ENCODE data around the gene ZBTB2. TPM values are rescaled to one million over a fixed set of nuclear protein-coding genes. Genes with fewer than 3 reads are reported as not detected.

Gene ZBTB2
- total and polyA plus RNA-seq, 2 of the 4 experiments (the other 2 are of a cell fraction) = 11.8 to 17.7 TPM

- no peak overlapping the region for H2BK20ac ChIP-seq (ENCODE audit: low read depth, low read length)
- H2BK120ac ChIP-seq (ENCODE audit: low read depth, low read length) = no peak overlapping the region
- no peak overlapping the region for H2BK15ac ChIP-seq (ENCODE audit: low read depth, low read length)
- H2AFZ ChIP-seq (replicated peaks; ENCODE audit: low read length, poor library complexity) = no peak overlapping the region
- no peak overlapping the region for H2BK5ac ChIP-seq (ENCODE audit: low read depth, low read length, poor library complexity, severe bottlenecking)
- H4K8ac ChIP-seq (ENCODE audit: low read depth in 2 of 2, low read length in 2 of 2) = no peak overlapping the region
- H3K9ac ChIP-seq (ENCODE audit: low read depth, low read length) = no peak overlapping the region
- H3K9me3 ChIP-seq (ENCODE audit: control insufficient read depth, insufficient read depth, low read length) = no peaks in the 10 kb centered on the region
- in situ Hi-C loops (cut with MboI; ENCODE audit: low sequenced_read_pairs) (loop anchor here (25.0 kb wide), 1 partner anchor 927 kb away; no protein-coding TSS in a partner anchor), intact Hi-C loops (cut with micrococcal nuclease) (loop anchor here (5.0 kb wide), 1 partner anchor 922 kb away; no protein-coding TSS in a partner anchor), dilution Hi-C loops (cut with HindIII; ENCODE audit: low sequenced_read_pairs, unreplicated experiment) (no loop called here)
- POLR2A ChIA-PET (ENCODE audit: unreplicated experiment) = no interaction called here
- H3K56ac ChIP-seq (ENCODE audit: extremely low read depth, insufficient read depth, low read length) = no peak overlapping the region
- no CpG with 5 or more reads among the region's 4 CpGs for WGBS, 2 experiments (ENCODE audit: extremely low coverage in 2 of 2, insufficient read length in 1 of 2)
- no peak overlapping the region for H3K27ac ChIP-seq (ENCODE audit: insufficient read depth, low read length)
- no peak overlapping the region for H2AK9ac ChIP-seq (replicated peaks; ENCODE audit: low read depth, low read length, poor library complexity)
- H3K9me1 ChIP-seq (ENCODE audit: insufficient read depth, low read length) = no peaks in the 10 kb centered on the region
- no peak overlapping the region for H3K14ac ChIP-seq (replicated peaks; ENCODE audit: low read depth, low read length)
- no peak overlapping the region for H3K4me3 ChIP-seq (ENCODE audit: insufficient read depth, low read depth, low read length)
- no TSS peak for BruUV-seq (replicated peaks)
- TF ChIP-seq MXI1 (IDR thresholded peaks at IDR 0.05; ENCODE audit: borderline replicate concordance, low read depth, low read length) = no peak
- no peak for TF ChIP-seq MAFK (IDR thresholded peaks at IDR 0.05; ENCODE audit: low read depth, low read length)
- TF ChIP-seq CHD1 (IDR thresholded peaks at IDR 0.05; ENCODE audit: low read depth, low read length) = no peak
- no peak for TF ChIP-seq BHLHE40 (IDR thresholded peaks at IDR 0.05; ENCODE audit: low read depth, low read length)
- no peak for TF ChIP-seq SMC3 (IDR thresholded peaks at IDR 0.05; ENCODE audit: low read depth, low read length)
- no peak for TF ChIP-seq CEBPB (IDR thresholded peaks at IDR 0.05; ENCODE audit: low read depth, low read length)
- no peak overlapping the region for H3K4me2 ChIP-seq (ENCODE audit: low read depth, low read length)
- H3K4ac ChIP-seq (ENCODE audit: low read depth, low read length) = no peak overlapping the region
- H2AK5ac ChIP-seq (ENCODE audit: low read depth, low read length) = no peak overlapping the region
- CTCF ChIA-PET = interaction anchor here (1.7 kb wide), 1 partner anchor 522 kb away, joined by 5 read pairs; no protein-coding TSS in a partner anchor
- no peak for ATAC-seq (ENCODE audit: low read depth)
- no peaks in the 10 kb centered on the region for H3K4me1 ChIP-seq (ENCODE audit: control insufficient read depth, insufficient read depth, low read length)
- H3K36me3 ChIP-seq (ENCODE audit: control insufficient read depth, insufficient read depth, low read length) = peaks cover 10% of the 10 kb centered on the region
- H4K91ac ChIP-seq (ENCODE audit: insufficient read depth, low read depth, low read length) = no peak overlapping the region
- no peaks in the 10 kb centered on the region for H3K27me3 ChIP-seq (ENCODE audit: control insufficient read depth, insufficient read depth, low read length)
- peaks cover 10 to 20% of the 10 kb centered on the region in 2 experiments for H3K79me1 ChIP-seq (ENCODE audit: low read depth in 1 of 2, low read length in 2 of 2)
- peaks cover 3% of the 10 kb centered on the region; the same call in 1 of the 2 replicates for H4K20me1 ChIP-seq (ENCODE audit: insufficient read depth, low read length)
- H3K18ac ChIP-seq (ENCODE audit: low read depth, low read length) = no peak overlapping the region
- DNase-seq = no peak
- no peak overlapping the region for H4K5ac ChIP-seq (ENCODE audit: low read depth, low read length)
- H3K23ac ChIP-seq (ENCODE audit: low read depth, low read length) = no peak overlapping the region
These were observed 52.0 kb downstream of the ZBTB2 start for GRCh38 chr6:151339369-151339768.

Data from IMR-90 (cell line).